Measurements from ENCODE around the gene PPM1L.

The PPM1L gene

DNA sequence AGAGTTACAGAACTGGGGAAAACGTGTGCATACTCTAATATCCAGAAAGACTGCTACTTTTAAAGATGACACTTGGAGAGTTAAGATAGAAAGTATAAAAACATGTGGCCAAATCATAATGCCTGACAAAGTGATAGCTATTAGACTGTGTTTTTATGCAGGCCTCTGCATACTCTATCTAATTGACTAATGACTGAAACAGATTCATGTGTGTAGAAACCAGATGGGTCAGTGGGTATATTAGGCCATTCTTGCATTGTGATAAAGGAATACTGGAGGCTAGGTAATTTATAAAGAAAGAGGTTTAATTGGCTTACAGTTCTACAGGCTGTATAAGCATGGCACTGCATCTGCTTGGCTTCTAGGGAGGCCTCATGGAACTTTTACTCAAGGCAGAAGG is 71.5 kb downstream of the PPM1L start:
- no peak for TF ChIP-seq CTCF (IDR thresholded peaks at IDR 0.05; ENCODE audit: low read depth, low read length)
- no peak overlapping the region for H3K4me3 ChIP-seq (ENCODE audit: low read depth, low read length)

DNA sequence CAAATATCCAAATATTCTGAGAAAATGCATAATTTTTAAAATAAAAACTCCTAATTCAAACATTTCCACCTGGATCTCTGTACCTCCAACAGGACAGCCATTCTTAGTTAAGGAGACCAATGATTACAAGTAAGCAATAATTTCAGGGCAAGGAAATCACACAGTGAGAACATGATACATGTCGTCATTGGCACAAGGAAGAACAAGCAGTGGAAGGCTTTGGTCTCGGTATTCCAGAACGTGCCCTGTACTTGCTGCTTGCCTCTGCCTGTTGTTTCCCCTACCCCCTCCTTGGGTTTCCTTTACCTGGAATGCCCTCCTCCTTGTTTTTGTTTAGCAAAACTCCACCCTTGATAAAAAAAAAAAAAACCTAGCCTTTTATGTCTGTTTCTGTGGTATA is 72.8 kb downstream of the PPM1L start:
- no peak for TF ChIP-seq CTCF (IDR thresholded peaks at IDR 0.05; ENCODE audit: low read depth, low read length)
- H3K4me3 ChIP-seq (ENCODE audit: low read depth, low read length), result no peak overlapping the region

GRCh38 chr3:160829486-160830009 is 73.5 kb downstream of the PPM1L start:
- no peak for TF ChIP-seq CTCF (IDR thresholded peaks at IDR 0.05; ENCODE audit: low read depth, low read length)
- no peak overlapping the region for H3K4me3 ChIP-seq (ENCODE audit: low read depth, low read length)

- H3K4me3 ChIP-seq (ENCODE audit: low read depth, low read length), result no peak overlapping the region
- no peak for TF ChIP-seq CTCF (IDR thresholded peaks at IDR 0.05; ENCODE audit: low read depth, low read length)
Measured at GRCh38 chr3:160830796-160831195, 74.8 kb downstream of the PPM1L start.

GRCh38 chr3:160831401-160831800 is 75.4 kb downstream of the PPM1L start:
- TF ChIP-seq CTCF (IDR thresholded peaks at IDR 0.05; ENCODE audit: low read depth, low read length), result no peak

GRCh38 chr3:160837394-160837980 is 81.5 kb downstream of the PPM1L start:
- TF ChIP-seq CTCF (IDR thresholded peaks at IDR 0.05; ENCODE audit: low read depth, low read length), result no peak
- H3K4me3 ChIP-seq (ENCODE audit: low read depth, low read length), result no peak overlapping the region

More at GRCh38 chr3:160831401-160831800, 75.4 kb downstream of the PPM1L start:
- H3K4me3 ChIP-seq (ENCODE audit: low read depth, low read length), result no peak overlapping the region

DNA sequence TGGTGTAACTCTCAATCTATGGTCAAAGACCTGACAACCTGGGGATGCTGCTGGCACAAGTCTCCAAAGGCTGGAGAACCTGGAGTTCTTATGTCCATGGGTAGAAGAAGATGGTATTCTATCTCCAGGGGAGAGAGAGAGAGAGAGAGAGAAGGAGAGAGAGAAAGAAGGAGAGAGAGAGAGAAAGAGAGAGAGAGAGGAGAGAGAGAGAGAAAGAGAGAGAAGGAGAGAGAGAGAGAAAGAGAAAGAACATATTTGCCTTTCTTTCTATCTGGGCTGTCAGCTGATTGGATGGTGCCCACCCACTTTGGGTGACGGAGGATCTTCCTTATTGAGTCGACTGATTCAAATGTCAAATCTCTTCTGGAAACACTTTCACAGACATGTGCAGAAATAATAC is 84.6 kb downstream of the PPM1L start:
- TF ChIP-seq CTCF (IDR thresholded peaks at IDR 0.05; ENCODE audit: low read depth, low read length), result no peak
- no peak overlapping the region for H3K4me3 ChIP-seq (ENCODE audit: low read depth, low read length)

Data from WI38 (cell line).